ENCODE measurements around the gene CBR3. TPM values are rescaled to one million over a fixed set of nuclear protein-coding genes. Genes with fewer than 3 reads are reported as not detected.

Gene CBR3
- total and polyA plus RNA-seq, 5 donors from 2014 or later: 1.8 to 13.2 (median 10.1) TPM

GRCh38 chr21:36124395-36124794 is 10.5 kb upstream of the CBR3 start:
- H3K4me1 Mint-ChIP-seq: peaks cover 5 to 22% (median 9%) of the 10 kb centered on the region in 4 donors
- ATAC-seq (ENCODE audit: low read depth in 2 of 2): no peak
- H3K27ac Mint-ChIP-seq: no peak overlapping the region
- H3K36me3 ChIP-seq (ENCODE audit: control insufficient read depth, insufficient read depth, low read length): no peaks in the 10 kb centered on the region
- H3K9me3 ChIP-seq (ENCODE audit: control insufficient read depth in 2 of 2, low read length in 2 of 2): no peaks in the 10 kb centered on the region
- H3K27me3 ChIP-seq (ENCODE audit: control insufficient read depth, insufficient read depth, low read length): no peaks in the 10 kb centered on the region
- no peaks in the 10 kb centered on the region for H3K36me3 Mint-ChIP-seq
- no peak overlapping the region for H3K27ac ChIP-seq (ENCODE audit: insufficient read depth, low read length, poor library complexity, severe bottlenecking)
- H3K9me3 Mint-ChIP-seq: no peaks in the 10 kb centered on the region
- no peak for DNase-seq
- H3K4me1 ChIP-seq (ENCODE audit: control insufficient read depth, insufficient read depth, low read length, poor library complexity, severe bottlenecking): no peaks in the 10 kb centered on the region
- peaks cover 11% of the 10 kb centered on the region for H3K27me3 Mint-ChIP-seq
- no peak overlapping the region for H3K4me3 Mint-ChIP-seq
- H3K4me3 ChIP-seq (ENCODE audit: low read depth, low read length): no peak overlapping the region

- H3K27me3 Mint-ChIP-seq: peaks cover 17% of the 10 kb centered on the region
Measured at GRCh38 chr21:36125512-36126207, 9.2 kb upstream of the CBR3 start.

GRCh38 chr21:36126208-36126565 is 8.7 kb upstream of the CBR3 start:
- Mint-ChIP-seq H3K4me1 (peaks cover 5 to 30% (median 19%) of the 10 kb centered on the region in 4 donors), H3K4me3 (no peak overlapping the region), H3K27me3 (peaks cover 21% of the 10 kb centered on the region), H3K9me3 (no peaks in the 10 kb centered on the region), H3K36me3 (no peaks in the 10 kb centered on the region), H3K27ac (no peak overlapping the region)
- no peak overlapping the region for H3K27ac ChIP-seq (ENCODE audit: insufficient read depth, low read length, poor library complexity, severe bottlenecking)
- ATAC-seq (ENCODE audit: low read depth in 2 of 2) (no peak), DNase-seq (no peak)
- H3K27me3 ChIP-seq (ENCODE audit: control insufficient read depth, insufficient read depth, low read length): no peaks in the 10 kb centered on the region
- no peaks in the 10 kb centered on the region for H3K9me3 ChIP-seq (ENCODE audit: control insufficient read depth in 2 of 2, low read length in 2 of 2)
- H3K4me1 ChIP-seq (ENCODE audit: control insufficient read depth, insufficient read depth, low read length, poor library complexity, severe bottlenecking): peaks cover 5% of the 10 kb centered on the region
- H3K4me3 ChIP-seq (ENCODE audit: low read depth, low read length): no peak overlapping the region
- no peaks in the 10 kb centered on the region for H3K36me3 ChIP-seq (ENCODE audit: control insufficient read depth, insufficient read depth, low read length)

More at GRCh38 chr21:36125512-36126207, 9.2 kb upstream of the CBR3 start:
- no peaks in the 10 kb centered on the region for H3K9me3 Mint-ChIP-seq
- H3K4me1 ChIP-seq (ENCODE audit: control insufficient read depth, insufficient read depth, low read length, poor library complexity, severe bottlenecking): peaks cover 3% of the 10 kb centered on the region
- H3K36me3 ChIP-seq (ENCODE audit: control insufficient read depth, insufficient read depth, low read length): no peaks in the 10 kb centered on the region
- peaks cover 5 to 28% (median 15%) of the 10 kb centered on the region in 4 donors for H3K4me1 Mint-ChIP-seq
- no peak overlapping the region for H3K27ac ChIP-seq (ENCODE audit: insufficient read depth, low read length, poor library complexity, severe bottlenecking)
- H3K27me3 ChIP-seq (ENCODE audit: control insufficient read depth, insufficient read depth, low read length): no peaks in the 10 kb centered on the region
- no peaks in the 10 kb centered on the region for H3K36me3 Mint-ChIP-seq
- H3K27ac Mint-ChIP-seq: no peak overlapping the region
- H3K9me3 ChIP-seq (ENCODE audit: control insufficient read depth in 2 of 2, low read length in 2 of 2): no peaks in the 10 kb centered on the region
- H3K4me3 ChIP-seq (ENCODE audit: low read depth, low read length): no peak overlapping the region
- peak overlapping the region in 1 of 4 donors; percentile 30 for H3K4me3 Mint-ChIP-seq
- peak in 1 of 2 donors; percentile 63 for ATAC-seq (ENCODE audit: low read depth in 2 of 2)
- DNase-seq: peak; percentile 36 to 78 (median 56)

- Histone ChIP-seq H3K4me1 (ENCODE audit: control insufficient read depth, insufficient read depth, low read length, poor library complexity, severe bottlenecking) (peaks cover 5% of the 10 kb centered on the region), H3K36me3 (ENCODE audit: control insufficient read depth, insufficient read depth, low read length) (no peaks in the 10 kb centered on the region), H3K27ac (ENCODE audit: insufficient read depth, low read length, poor library complexity, severe bottlenecking) (no peak overlapping the region), H3K27me3 (ENCODE audit: control insufficient read depth, insufficient read depth, low read length) (no peaks in the 10 kb centered on the region), H3K9me3 (ENCODE audit: control insufficient read depth in 2 of 2, low read length in 2 of 2) (no peaks in the 10 kb centered on the region), H3K4me3 (ENCODE audit: low read depth, low read length) (no peak overlapping the region)
- Mint-ChIP-seq H3K36me3 (no peaks in the 10 kb centered on the region), H3K9me3 (no peaks in the 10 kb centered on the region), H3K4me3 (peak overlapping the region in 1 of 4 donors; percentile 59), H3K27ac (no peak overlapping the region), H3K27me3 (peaks cover 21% of the 10 kb centered on the region), H3K4me1 (peaks cover 5 to 30% (median 19%) of the 10 kb centered on the region in 4 donors)
- DNase-seq: no peak
- no peak for ATAC-seq (ENCODE audit: low read depth in 2 of 2)
Measured at GRCh38 chr21:36126621-36127110, 8.2 kb upstream of the CBR3 start.

GRCh38 chr21:36127250-36127904 is 7.5 kb upstream of the CBR3 start:
- DNase-seq (no peak), ATAC-seq (ENCODE audit: low read depth in 2 of 2) (no peak)
- Histone ChIP-seq H3K4me3 (ENCODE audit: low read depth, low read length) (no peak overlapping the region), H3K27ac (ENCODE audit: insufficient read depth, low read length, poor library complexity, severe bottlenecking) (no peak overlapping the region), H3K4me1 (ENCODE audit: control insufficient read depth, insufficient read depth, low read length, poor library complexity, severe bottlenecking) (peaks cover 5% of the 10 kb centered on the region), H3K27me3 (ENCODE audit: control insufficient read depth, insufficient read depth, low read length) (no peaks in the 10 kb centered on the region), H3K36me3 (ENCODE audit: control insufficient read depth, insufficient read depth, low read length) (no peaks in the 10 kb centered on the region), H3K9me3 (ENCODE audit: control insufficient read depth in 2 of 2, low read length in 2 of 2) (no peaks in the 10 kb centered on the region)
- peaks cover 5 to 30% (median 20%) of the 10 kb centered on the region in 4 donors for H3K4me1 Mint-ChIP-seq
- peaks cover 16% of the 10 kb centered on the region for H3K27me3 Mint-ChIP-seq
- H3K9me3 Mint-ChIP-seq: no peaks in the 10 kb centered on the region
- peak overlapping the region in 1 of 3 donors; percentile 47 for H3K27ac Mint-ChIP-seq
- peaks cover 3% of the 10 kb centered on the region for H3K36me3 Mint-ChIP-seq
- peak overlapping the region in 3 of 4 donors; percentile 21 to 59 (median 39) for H3K4me3 Mint-ChIP-seq

- Mint-ChIP-seq H3K36me3 (peaks cover 3% of the 10 kb centered on the region), H3K9me3 (no peaks in the 10 kb centered on the region), H3K4me1 (peaks cover 5 to 30% (median 20%) of the 10 kb centered on the region in 4 donors), H3K27me3 (peaks cover 14% of the 10 kb centered on the region), H3K4me3 (peak overlapping the region; percentile 13 to 57 (median 18)), H3K27ac (peak overlapping the region in 1 of 3 donors; percentile 47)
- H3K4me1 ChIP-seq (ENCODE audit: control insufficient read depth, insufficient read depth, low read length, poor library complexity, severe bottlenecking): peaks cover 5% of the 10 kb centered on the region
- DNase-seq (no peak), ATAC-seq (ENCODE audit: low read depth in 2 of 2) (no peak)
- no peaks in the 10 kb centered on the region for H3K27me3 ChIP-seq (ENCODE audit: control insufficient read depth, insufficient read depth, low read length)
- no peak overlapping the region for H3K4me3 ChIP-seq (ENCODE audit: low read depth, low read length)
- no peak overlapping the region for H3K27ac ChIP-seq (ENCODE audit: insufficient read depth, low read length, poor library complexity, severe bottlenecking)
- no peaks in the 10 kb centered on the region for H3K9me3 ChIP-seq (ENCODE audit: control insufficient read depth in 2 of 2, low read length in 2 of 2)
- no peaks in the 10 kb centered on the region for H3K36me3 ChIP-seq (ENCODE audit: control insufficient read depth, insufficient read depth, low read length)
Measured at GRCh38 chr21:36127977-36128376, 6.9 kb upstream of the CBR3 start.

- no peak for DNase-seq
- no peaks in the 10 kb centered on the region for H3K9me3 ChIP-seq (ENCODE audit: control insufficient read depth in 2 of 2, low read length in 2 of 2)
- Mint-ChIP-seq H3K27ac (peak overlapping the region in 2 of 3 donors; percentile 11 to 83), H3K4me1 (peaks cover 7 to 31% (median 24%) of the 10 kb centered on the region in 4 donors), H3K36me3 (peaks cover 3% of the 10 kb centered on the region), H3K27me3 (peaks cover 17% of the 10 kb centered on the region), H3K4me3 (peak overlapping the region; percentile 57 to 88 (median 74)), H3K9me3 (no peaks in the 10 kb centered on the region)
- no peaks in the 10 kb centered on the region for H3K27me3 ChIP-seq (ENCODE audit: control insufficient read depth, insufficient read depth, low read length)
- no peak for ATAC-seq (ENCODE audit: low read depth in 2 of 2)
- no peak overlapping the region for H3K4me3 ChIP-seq (ENCODE audit: low read depth, low read length)
- no peaks in the 10 kb centered on the region for H3K36me3 ChIP-seq (ENCODE audit: control insufficient read depth, insufficient read depth, low read length)
- H3K4me1 ChIP-seq (ENCODE audit: control insufficient read depth, insufficient read depth, low read length, poor library complexity, severe bottlenecking): peaks cover 6% of the 10 kb centered on the region
- no peak overlapping the region for H3K27ac ChIP-seq (ENCODE audit: insufficient read depth, low read length, poor library complexity, severe bottlenecking)
Measured at GRCh38 chr21:36129219-36129618, 5.7 kb upstream of the CBR3 start.
